Measurements from ENCODE around the gene ZNF66. TPM values are rescaled to one million over a fixed set of nuclear protein-coding genes. Genes with fewer than 3 reads are reported as not detected.

The ZNF66 gene
- 1.7 and 3.3 TPM in 2 replicates for total RNA-seq

DNA sequence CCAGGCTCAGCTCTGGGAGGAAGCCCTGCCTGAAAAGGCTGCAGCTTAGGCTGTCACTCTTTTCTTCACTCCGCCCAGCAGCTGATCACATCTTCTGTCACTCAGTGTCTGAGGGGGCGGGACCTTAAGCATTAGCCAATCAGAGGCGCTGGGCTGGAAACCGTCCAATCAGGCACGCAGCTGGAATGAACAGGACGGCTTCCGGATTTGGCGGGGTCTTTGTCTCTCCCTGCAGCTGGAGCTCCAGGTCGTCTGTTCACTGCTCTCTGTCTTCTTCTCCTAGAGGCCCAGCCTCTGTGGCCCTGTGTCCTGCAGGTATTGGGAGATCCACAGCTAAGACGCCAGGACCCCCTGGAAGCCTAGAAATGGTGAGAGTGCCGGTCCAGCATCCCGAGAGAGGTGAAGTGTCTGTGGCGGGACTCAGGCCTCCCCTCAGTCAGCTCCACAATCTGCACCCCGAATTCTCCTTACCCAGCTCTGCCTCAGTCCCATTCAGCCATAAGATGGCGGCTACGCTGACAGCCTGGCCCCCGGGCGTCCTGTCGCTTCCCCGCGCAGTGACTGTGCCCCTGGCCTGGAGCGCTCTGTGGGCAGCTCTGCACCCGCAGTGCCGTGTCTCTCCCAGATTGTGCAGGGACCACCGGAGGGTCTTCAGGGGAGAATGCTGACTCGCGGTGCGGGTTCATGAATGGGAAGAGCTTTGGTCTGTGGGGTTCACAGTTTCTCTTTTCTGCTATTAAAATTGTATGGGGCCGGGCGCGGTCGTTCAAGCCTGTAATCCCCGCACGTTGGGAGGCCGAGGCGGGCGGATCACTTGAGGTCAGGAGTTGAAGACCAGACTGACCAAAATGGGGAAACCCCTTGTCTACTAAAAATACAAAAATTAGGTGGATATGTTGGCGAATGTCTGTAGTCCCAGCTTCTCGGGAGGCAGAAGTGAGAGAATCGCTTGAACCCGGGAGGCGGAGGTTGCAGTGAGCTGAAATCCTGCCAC is at the start of gene ZNF66:
Gene ZNF66, plus strand, starts transcription at position 222 of the 994 bp plus-strand sequence. Its CDS starts 144 bp downstream, at position 366.

Other genes with a start within 250 kb of the ZNF66 start
- 4.1 and 12.5 TPM in 2 replicates for gene ZNF737, start 210.5 kb upstream of the ZNF66 start, total RNA-seq
- 17.1 and 21.4 TPM in 2 replicates for gene ZNF626, start 114.7 kb upstream of the ZNF66 start, total RNA-seq
- gene ZNF85, start 146.9 kb downstream of the ZNF66 start, total RNA-seq: 3.3 and 4.4 TPM in 2 replicates
- gene ZNF430, start 244.4 kb downstream of the ZNF66 start, total RNA-seq: 8.2 and 13.0 TPM in 2 replicates

Data from nasal cavity respiratory epithelium epithelial cell of viscerocranial mucosa (primary cell).